ENCODE results near the gene NUCB1. TPM values are rescaled to one million over a fixed set of nuclear protein-coding genes. Genes with fewer than 3 reads are reported as not detected.

The NUCB1 gene
- total RNA-seq, 1 donor from 2014 or later, result 107 TPM

DNA sequence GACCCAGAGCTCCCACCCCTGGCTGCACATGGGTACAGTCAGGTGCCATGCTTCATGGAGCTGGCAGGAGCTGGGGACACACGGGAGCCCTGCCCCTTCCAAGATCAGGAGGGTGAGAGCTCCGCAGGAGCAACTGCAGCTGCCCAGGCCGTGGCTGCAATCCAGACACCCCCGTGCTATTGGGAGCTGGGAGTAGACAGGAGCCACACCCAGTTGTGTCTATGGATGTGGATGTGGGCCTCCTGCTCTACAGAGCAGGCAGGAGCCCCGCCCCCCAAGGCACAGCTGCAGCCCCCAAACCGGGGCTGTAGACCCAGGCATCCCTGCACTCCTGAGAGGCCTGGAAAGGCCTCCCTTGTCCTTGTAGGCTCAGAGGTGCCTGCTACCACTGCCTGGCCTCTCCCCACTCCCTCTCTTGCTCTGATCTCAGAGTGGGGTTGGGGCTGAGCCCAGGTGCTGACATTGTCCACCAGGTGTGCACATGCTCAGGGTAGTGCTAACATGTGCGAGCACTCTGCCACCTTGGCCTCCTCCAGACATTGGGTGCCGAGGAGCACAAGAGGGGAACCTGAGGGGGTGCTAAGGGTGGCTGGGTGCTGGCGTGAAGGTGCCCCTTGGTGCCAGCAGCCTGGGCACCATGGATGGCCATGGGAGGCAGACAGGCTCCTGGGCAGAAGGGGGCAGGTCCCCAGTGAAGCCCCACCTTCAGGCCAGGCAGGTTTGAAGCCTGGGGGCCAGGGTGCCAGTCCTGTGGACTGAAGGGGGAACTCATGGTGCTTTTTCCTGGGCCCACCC is 46.5 kb downstream of the NUCB1 start:
- H3K27ac ChIP-seq (ENCODE audit: low read depth, low read length), result no peak overlapping the region
- no peaks in the 10 kb centered on the region for H3K9me3 ChIP-seq (ENCODE audit: control insufficient read depth in 3 of 3, low read length in 3 of 3)
- H3K4me3 ChIP-seq (ENCODE audit: low read length in 3 of 3), result no peak overlapping the region
- peak overlapping the region in 1 of 3 donors; percentile 1 for H3K9ac ChIP-seq (ENCODE audit: low read depth in 1 of 3, low read length in 3 of 3)
- no peaks in the 10 kb centered on the region for H3K36me3 ChIP-seq (ENCODE audit: control insufficient read depth in 3 of 3, insufficient read depth in 3 of 3, low read length in 3 of 3)
- peaks cover 4 to 10% (median 4%) of the 10 kb centered on the region in 3 donors for H3K4me1 ChIP-seq (ENCODE audit: control insufficient read depth in 3 of 3, insufficient read depth in 3 of 3, low read length in 3 of 3)
- no peaks in the 10 kb centered on the region for H3K27me3 ChIP-seq (ENCODE audit: control insufficient read depth in 3 of 3, insufficient read depth in 3 of 3, low read length in 3 of 3)

- peak overlapping the region in 1 of 3 donors; percentile 1 for H3K9ac ChIP-seq (ENCODE audit: low read depth in 1 of 3, low read length in 3 of 3)
- no peak overlapping the region for H3K4me3 ChIP-seq (ENCODE audit: low read length in 3 of 3)
- no peaks in the 10 kb centered on the region for H3K9me3 ChIP-seq (ENCODE audit: control insufficient read depth in 3 of 3, low read length in 3 of 3)
- H3K27ac ChIP-seq (ENCODE audit: low read depth, low read length), result no peak overlapping the region
- peaks cover 4 to 10% (median 4%) of the 10 kb centered on the region in 3 donors for H3K4me1 ChIP-seq (ENCODE audit: control insufficient read depth in 3 of 3, insufficient read depth in 3 of 3, low read length in 3 of 3)
- H3K27me3 ChIP-seq (ENCODE audit: control insufficient read depth in 3 of 3, insufficient read depth in 3 of 3, low read length in 3 of 3), result no peaks in the 10 kb centered on the region
- no peaks in the 10 kb centered on the region for H3K36me3 ChIP-seq (ENCODE audit: control insufficient read depth in 3 of 3, insufficient read depth in 3 of 3, low read length in 3 of 3)
These were observed 47.1 kb downstream of the NUCB1 start for GRCh38 chr19:48947258-48947542.

GRCh38 chr19:48950159-48950558 is 50.0 kb downstream of the NUCB1 start:
- no peak overlapping the region for H3K9ac ChIP-seq (ENCODE audit: low read depth in 1 of 3, low read length in 3 of 3)
- peaks cover 9 to 26% (median 11%) of the 10 kb centered on the region in 3 donors for H3K4me1 ChIP-seq (ENCODE audit: control insufficient read depth in 3 of 3, insufficient read depth in 3 of 3, low read length in 3 of 3)
- no peak overlapping the region for H3K4me3 ChIP-seq (ENCODE audit: low read length in 3 of 3)
- no peak overlapping the region for H3K27ac ChIP-seq (ENCODE audit: low read depth, low read length)
- H3K9me3 ChIP-seq (ENCODE audit: control insufficient read depth in 3 of 3, low read length in 3 of 3), result no peaks in the 10 kb centered on the region
- H3K36me3 ChIP-seq (ENCODE audit: control insufficient read depth in 3 of 3, insufficient read depth in 3 of 3, low read length in 3 of 3), result no peaks in the 10 kb centered on the region
- H3K27me3 ChIP-seq (ENCODE audit: control insufficient read depth in 3 of 3, insufficient read depth in 3 of 3, low read length in 3 of 3), result no peaks in the 10 kb centered on the region

- Histone ChIP-seq H3K27ac (ENCODE audit: low read depth, low read length) (no peak overlapping the region), H3K4me3 (ENCODE audit: low read length in 3 of 3) (no peak overlapping the region), H3K9ac (ENCODE audit: low read depth in 1 of 3, low read length in 3 of 3) (no peak overlapping the region), H3K36me3 (ENCODE audit: control insufficient read depth in 3 of 3, insufficient read depth in 3 of 3, low read length in 3 of 3) (no peaks in the 10 kb centered on the region), H3K9me3 (ENCODE audit: control insufficient read depth in 3 of 3, low read length in 3 of 3) (no peaks in the 10 kb centered on the region), H3K27me3 (ENCODE audit: control insufficient read depth in 3 of 3, insufficient read depth in 3 of 3, low read length in 3 of 3) (no peaks in the 10 kb centered on the region), H3K4me1 (ENCODE audit: control insufficient read depth in 3 of 3, insufficient read depth in 3 of 3, low read length in 3 of 3) (peaks cover 17 to 34% (median 19%) of the 10 kb centered on the region in 3 donors)
These were observed 50.9 kb downstream of the NUCB1 start for GRCh38 chr19:48950830-48951519.

DNA sequence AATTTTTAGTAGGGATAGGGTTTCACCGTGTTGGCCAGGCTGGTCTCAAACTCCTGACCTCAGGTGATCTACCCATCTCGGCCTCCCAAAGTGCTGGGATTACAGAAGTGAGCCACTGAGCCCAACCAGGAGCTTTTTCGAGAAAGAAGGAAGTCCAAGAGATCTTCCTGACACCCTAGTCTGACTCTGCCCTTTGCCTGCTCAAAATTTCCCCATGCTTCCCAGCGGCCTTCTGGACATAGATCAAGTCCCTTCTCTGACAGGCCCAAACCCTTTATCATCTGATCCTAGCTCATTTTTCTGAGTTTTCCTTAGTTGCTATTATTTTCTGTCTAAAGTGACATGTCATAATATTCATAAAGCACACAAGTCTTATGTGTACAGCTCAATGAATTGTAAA is 53.0 kb downstream of the NUCB1 start:
- H3K9me3 ChIP-seq (ENCODE audit: control insufficient read depth in 3 of 3, low read length in 3 of 3), result no peaks in the 10 kb centered on the region
- peaks cover 14 to 27% (median 18%) of the 10 kb centered on the region in 3 donors for H3K4me1 ChIP-seq (ENCODE audit: control insufficient read depth in 3 of 3, insufficient read depth in 3 of 3, low read length in 3 of 3)
- H3K4me3 ChIP-seq (ENCODE audit: low read length in 3 of 3), result no peak overlapping the region
- H3K9ac ChIP-seq (ENCODE audit: low read depth in 1 of 3, low read length in 3 of 3), result no peak overlapping the region
- peaks cover 0 to 5% (median 3%) of the 10 kb centered on the region in 3 donors for H3K36me3 ChIP-seq (ENCODE audit: control insufficient read depth in 3 of 3, insufficient read depth in 3 of 3, low read length in 3 of 3)
- no peaks in the 10 kb centered on the region for H3K27me3 ChIP-seq (ENCODE audit: control insufficient read depth in 3 of 3, insufficient read depth in 3 of 3, low read length in 3 of 3)
- H3K27ac ChIP-seq (ENCODE audit: low read depth, low read length), result no peak overlapping the region

DNA sequence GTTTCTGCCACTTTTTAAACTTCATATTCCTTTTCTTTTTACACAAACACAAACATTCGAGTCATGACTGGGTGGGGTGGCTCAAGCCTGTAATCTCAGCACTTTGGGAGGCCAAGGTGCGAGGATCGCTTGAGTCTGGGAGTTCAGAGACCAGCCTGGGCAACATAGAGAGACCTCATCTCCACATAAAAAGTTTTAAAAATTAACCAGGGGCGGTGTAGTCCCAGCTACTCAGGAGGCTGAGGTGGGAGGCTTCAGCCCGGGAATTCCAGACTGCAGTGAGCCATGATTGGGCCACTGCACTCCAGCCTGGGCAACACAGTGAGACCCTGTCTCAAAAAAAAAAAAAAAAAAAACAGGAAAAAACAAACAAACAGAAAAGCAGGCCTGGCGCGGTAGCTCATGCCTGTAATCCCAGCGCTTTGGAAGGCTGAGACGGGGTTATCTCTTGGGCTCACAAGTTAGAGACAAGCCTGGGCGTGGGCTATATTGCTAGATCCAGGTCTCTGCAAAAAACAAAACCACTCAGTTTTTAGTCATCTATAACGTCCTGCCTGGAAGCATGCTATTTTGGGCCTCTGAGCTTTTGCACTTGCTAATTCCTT is 54.0 kb downstream of the NUCB1 start:
- Histone ChIP-seq H3K27me3 (ENCODE audit: control insufficient read depth in 3 of 3, insufficient read depth in 3 of 3, low read length in 3 of 3) (no peaks in the 10 kb centered on the region), H3K9me3 (ENCODE audit: control insufficient read depth in 3 of 3, low read length in 3 of 3) (no peaks in the 10 kb centered on the region), H3K4me1 (ENCODE audit: control insufficient read depth in 3 of 3, insufficient read depth in 3 of 3, low read length in 3 of 3) (peaks cover 14 to 27% (median 18%) of the 10 kb centered on the region in 3 donors), H3K27ac (ENCODE audit: low read depth, low read length) (peak overlapping the region; percentile 74), H3K9ac (ENCODE audit: low read depth in 1 of 3, low read length in 3 of 3) (peak overlapping the region; percentile 57 to 75 (median 66)), H3K4me3 (ENCODE audit: low read length in 3 of 3) (peak overlapping the region; percentile 76 to 89 (median 80)), H3K36me3 (ENCODE audit: control insufficient read depth in 3 of 3, insufficient read depth in 3 of 3, low read length in 3 of 3) (peaks cover 0 to 5% (median 3%) of the 10 kb centered on the region in 3 donors)

DNA sequence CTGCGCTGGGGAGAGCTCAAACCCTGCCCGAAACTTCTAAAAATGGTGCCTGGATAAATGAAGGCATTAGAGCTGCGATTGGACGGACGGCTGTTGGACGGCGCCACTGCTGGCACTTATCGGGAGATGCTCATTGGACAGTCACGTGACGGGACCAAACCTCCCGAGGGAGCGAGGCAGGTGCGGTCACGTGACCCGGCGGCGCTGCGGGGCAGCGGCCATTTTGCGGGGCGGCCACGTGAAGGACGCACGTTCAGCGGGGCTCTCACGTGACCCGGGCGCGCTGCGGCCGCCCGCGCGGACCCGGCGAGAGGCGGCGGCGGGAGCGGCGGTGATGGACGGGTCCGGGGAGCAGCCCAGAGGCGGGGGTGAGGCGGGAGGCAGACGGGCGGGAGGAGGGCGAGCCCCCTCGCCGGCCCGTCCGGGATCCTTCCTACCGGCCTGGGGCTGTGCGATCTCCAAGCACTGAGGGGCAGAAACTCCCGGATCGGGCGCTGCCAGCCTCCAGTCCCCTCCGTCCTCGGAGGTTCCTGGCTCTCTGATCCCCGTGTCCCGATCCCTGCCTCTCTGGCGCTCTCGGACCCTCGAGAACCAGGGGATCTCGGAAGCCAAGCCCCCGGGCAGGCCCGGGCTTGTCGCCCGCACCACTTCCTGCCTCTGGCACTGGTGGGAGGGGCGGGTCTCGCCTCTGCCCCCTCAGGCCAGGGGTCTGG is 54.6 kb downstream of the NUCB1 start, which contains the start of gene BAX:
Gene BAX (plus strand): TSS at position 281 of the 713 bp plus-strand sequence. CDS start 54 bp downstream, at position 335.
- H3K9me3 ChIP-seq (ENCODE audit: control insufficient read depth in 3 of 3, low read length in 3 of 3), result no peaks in the 10 kb centered on the region

DNA sequence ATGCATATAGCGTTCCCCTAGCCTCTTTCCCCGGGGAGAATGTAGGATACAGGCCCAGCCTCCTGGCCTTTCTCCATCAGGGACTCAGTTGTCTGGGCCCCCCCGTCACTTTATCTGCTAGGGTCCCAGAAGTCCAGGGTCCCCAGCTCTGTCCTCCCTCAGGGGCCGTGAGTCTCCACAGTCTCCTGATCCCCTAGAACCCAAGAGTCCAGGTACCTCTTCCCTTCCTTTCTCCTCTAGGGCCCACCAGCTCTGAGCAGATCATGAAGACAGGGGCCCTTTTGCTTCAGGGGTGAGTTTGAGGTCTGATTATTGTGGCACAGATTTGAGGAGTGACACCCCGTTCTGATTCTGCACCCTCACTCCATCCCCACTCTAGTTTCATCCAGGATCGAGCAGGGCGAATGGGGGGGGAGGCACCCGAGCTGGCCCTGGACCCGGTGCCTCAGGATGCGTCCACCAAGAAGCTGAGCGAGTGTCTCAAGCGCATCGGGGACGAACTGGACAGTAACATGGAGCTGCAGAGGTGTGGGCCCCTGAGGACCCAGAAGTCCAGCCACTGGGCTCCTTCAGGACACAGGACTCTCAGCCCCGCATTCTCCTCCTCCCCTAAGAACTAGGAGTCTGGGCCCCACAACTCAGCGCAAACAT is 55.3 kb downstream of the NUCB1 start:
- Histone ChIP-seq H3K36me3 (ENCODE audit: control insufficient read depth in 3 of 3, insufficient read depth in 3 of 3, low read length in 3 of 3) (peaks cover 0 to 5% (median 3%) of the 10 kb centered on the region in 3 donors), H3K9ac (ENCODE audit: low read depth in 1 of 3, low read length in 3 of 3) (peak overlapping the region; percentile 89 to 93 (median 90)), H3K4me3 (ENCODE audit: low read length in 3 of 3) (peak overlapping the region; percentile 80 to 89 (median 88)), H3K4me1 (ENCODE audit: control insufficient read depth in 3 of 3, insufficient read depth in 3 of 3, low read length in 3 of 3) (peaks cover 14 to 27% (median 18%) of the 10 kb centered on the region in 3 donors), H3K27me3 (ENCODE audit: control insufficient read depth in 3 of 3, insufficient read depth in 3 of 3, low read length in 3 of 3) (no peaks in the 10 kb centered on the region), H3K9me3 (ENCODE audit: control insufficient read depth in 3 of 3, low read length in 3 of 3) (no peaks in the 10 kb centered on the region), H3K27ac (ENCODE audit: low read depth, low read length) (peak overlapping the region; percentile 74)

More for the DNA sequence above, 54.6 kb downstream of the NUCB1 start, which contains the start of gene BAX:
- peaks cover 14 to 27% (median 18%) of the 10 kb centered on the region in 3 donors for H3K4me1 ChIP-seq (ENCODE audit: control insufficient read depth in 3 of 3, insufficient read depth in 3 of 3, low read length in 3 of 3)
- H3K36me3 ChIP-seq (ENCODE audit: control insufficient read depth in 3 of 3, insufficient read depth in 3 of 3, low read length in 3 of 3), result peaks cover 0 to 5% (median 3%) of the 10 kb centered on the region in 3 donors
- no peaks in the 10 kb centered on the region for H3K27me3 ChIP-seq (ENCODE audit: control insufficient read depth in 3 of 3, insufficient read depth in 3 of 3, low read length in 3 of 3)
- peak within 1 kb of the TSS; percentile 89 to 93 (median 90) for H3K9ac ChIP-seq (ENCODE audit: low read depth in 1 of 3, low read length in 3 of 3)
- H3K4me3 ChIP-seq (ENCODE audit: low read length in 3 of 3), result peak within 1 kb of the TSS; percentile 80 to 89 (median 88)
- H3K27ac ChIP-seq (ENCODE audit: low read depth, low read length), result peak within 1 kb of the TSS; percentile 74

DNA sequence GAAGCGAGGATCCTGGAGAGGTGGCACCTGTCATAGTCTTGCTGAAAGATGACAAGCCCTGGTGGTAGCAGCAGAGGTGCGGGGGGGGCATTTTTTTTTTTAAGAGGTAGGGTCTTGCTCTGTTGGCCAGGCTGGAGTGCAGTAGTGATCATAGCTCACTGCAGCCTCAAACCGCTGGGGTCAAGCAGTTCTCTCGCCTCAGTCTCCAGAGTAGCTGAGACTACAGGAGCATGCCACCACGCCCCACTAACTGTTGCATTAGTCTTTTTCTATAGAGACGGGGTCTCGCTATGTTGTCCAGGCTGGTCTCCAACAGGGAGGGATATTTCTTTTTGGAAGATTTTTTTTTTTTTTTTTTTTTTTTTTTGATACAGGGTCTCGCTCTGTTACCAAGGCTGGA is 57.9 kb downstream of the NUCB1 start:
- Histone ChIP-seq H3K27ac (ENCODE audit: low read depth, low read length) (no peak overlapping the region), H3K9me3 (ENCODE audit: control insufficient read depth in 3 of 3, low read length in 3 of 3) (no peaks in the 10 kb centered on the region), H3K9ac (ENCODE audit: low read depth in 1 of 3, low read length in 3 of 3) (no peak overlapping the region), H3K36me3 (ENCODE audit: control insufficient read depth in 3 of 3, insufficient read depth in 3 of 3, low read length in 3 of 3) (peaks cover 0 to 5% (median 3%) of the 10 kb centered on the region in 3 donors), H3K27me3 (ENCODE audit: control insufficient read depth in 3 of 3, insufficient read depth in 3 of 3, low read length in 3 of 3) (no peaks in the 10 kb centered on the region), H3K4me3 (ENCODE audit: low read length in 3 of 3) (no peak overlapping the region), H3K4me1 (ENCODE audit: control insufficient read depth in 3 of 3, insufficient read depth in 3 of 3, low read length in 3 of 3) (peaks cover 22 to 35% (median 23%) of the 10 kb centered on the region in 3 donors)

Measured in skeletal muscle tissue (tissue), 4 donors.